Caco-2 (cell line): ENCODE measurements around the gene CCDC85C. TPM values are rescaled to one million over a fixed set of nuclear protein-coding genes. Genes with fewer than 3 reads are reported as not detected.

Source experiments
- BruUV-seq: library from RNA; stranded (reverse); fragments of 400-500 nt; replicated peaks from 2 replicates; lab custom pipeline; 2021; lab: Mats Ljungman, UMichigan
- CTCF ChIA-PET: fragments of 300-600 bp; sonication (Branson Sonifier 250); formaldehyde crosslinking; loops from one replicate; lab custom pipeline; 2022; ENCODE audit warnings: antibody characterized with exemption; lab: Charles Lee
- POLR2A ChIA-PET: fragments of 300-600 bp; sonication (Branson Sonifier 250); formaldehyde crosslinking; loops from one replicate; lab custom pipeline; 2022; ENCODE audit warnings: antibody characterized with exemption; lab: Charles Lee
- DNase-seq, 2 experiments: peaks; one replicate each; pipeline versions ENCODE4 v3.0.0 to v3.0.0-alpha.2; 2020 to 2022
- H3K27me3 ChIP-seq: replicated peaks from 2 replicates; pipeline ENCODE4 v1.6.0; 2011; ENCODE audit warnings: low read length; ENCODE audit not compliant: control insufficient read depth, insufficient read depth
- H3K36me3 ChIP-seq: 2 replicates; pipeline ENCODE4 v1.5.1; 2011; ENCODE audit warnings: low read length; ENCODE audit not compliant: control insufficient read depth, insufficient read depth
- H3K4me1 ChIP-seq: fragments of 250-450 bp; sonication (Bioruptor Pico); 2 replicates; pipeline ENCODE4 v1.5.1; 2020; ENCODE audit warnings: mild to moderate bottlenecking
- H3K4me3 ChIP-seq: 2 replicates; pipeline ENCODE4 v1.5.1; 2011; ENCODE audit warnings: low read depth, mild to moderate bottlenecking, control low read depth, low read length
- H3K9me3 ChIP-seq: fragments of 250-450 bp; sonication (Bioruptor Pico); 2 replicates; pipeline ENCODE4 v1.5.1; 2020; ENCODE audit warnings: mild to moderate bottlenecking, moderate library complexity
- H3K27ac Mint-ChIP-seq: one replicate; pipeline ENCODE4 v1.8.0; 2022; ENCODE audit warnings: mixed read lengths; ENCODE audit not compliant: unreplicated experiment
- H3K27me3 Mint-ChIP-seq: one replicate; pipeline ENCODE4 v1.8.0; 2022; ENCODE audit warnings: mixed read lengths; ENCODE audit not compliant: insufficient read depth, unreplicated experiment
- H3K36me3 Mint-ChIP-seq: one replicate; pipeline ENCODE4 v1.8.0; 2022; ENCODE audit warnings: mild to moderate bottlenecking, mixed read lengths; ENCODE audit not compliant: insufficient read depth, unreplicated experiment
- H3K4me1 Mint-ChIP-seq: one replicate; pipeline ENCODE4 v1.8.0; 2022; ENCODE audit warnings: low read depth, mixed read lengths; ENCODE audit not compliant: unreplicated experiment
- H3K4me3 Mint-ChIP-seq: one replicate; pipeline ENCODE4 v1.8.0; 2022; ENCODE audit warnings: mild to moderate bottlenecking, moderate library complexity, mixed read lengths; ENCODE audit not compliant: unreplicated experiment
- H3K9me3 Mint-ChIP-seq: one replicate; pipeline ENCODE4 v1.8.0; 2022; ENCODE audit warnings: mixed read lengths; ENCODE audit not compliant: unreplicated experiment
- CTCF ChIP-seq, 2 experiments: fragments of 200-600 bp in 1 of 2; IDR thresholded peaks; 1 replicate in 1 of 2; 2 replicates in 1 of 2; pipeline versions ENCODE4 v1.5.1 to v1.8.0; 2011 to 2022; ENCODE audit warnings: antibody characterized with exemption in 1 of 2, control low read depth in 1 of 2, inconsistent platforms in 1 of 2, low read depth in 1 of 2, low read length in 1 of 2, mild to moderate bottlenecking in 1 of 2, moderate library complexity in 1 of 2; ENCODE audit not compliant: insufficient read depth in 1 of 2, severe bottlenecking in 1 of 2, unreplicated experiment in 1 of 2
- intact Hi-C: fragments of 100-400 bp; cut with micrococcal nuclease; formaldehyde crosslinking; loops from one replicate; pipeline ENCODE4 v1.10.0; 2022; ENCODE audit not compliant: unreplicated experiment
- total RNA-seq: library from RNA; stranded (reverse); gene quantifications from 2 replicates; pipeline ENCODE4 v1.2.3, GENCODE V29; 2022

CCDC85C gene
- total RNA-seq, 1 experiment from 2014 or later: 76.2 TPM

- H3K27ac Mint-ChIP-seq: no peak overlapping the region
- H3K4me1 ChIP-seq: peaks cover 7% of the 10 kb centered on the region; the same call in 1 of the 2 replicates
- DNase-seq: no peak
- no peak overlapping the region for H3K4me3 ChIP-seq
- no peaks in the 10 kb centered on the region for H3K27me3 ChIP-seq
- peaks cover 17% of the 10 kb centered on the region for H3K36me3 Mint-ChIP-seq
- H3K4me3 Mint-ChIP-seq: no peak overlapping the region
- peaks cover 13% of the 10 kb centered on the region for H3K4me1 Mint-ChIP-seq
- no TSS peak for BruUV-seq
- no peaks in the 10 kb centered on the region for H3K36me3 ChIP-seq
- POLR2A ChIA-PET: no interaction called here
- no peaks in the 10 kb centered on the region for H3K9me3 Mint-ChIP-seq
- no peaks in the 10 kb centered on the region for H3K27me3 Mint-ChIP-seq
- no peak for TF ChIP-seq CTCF (IDR thresholded peaks at IDR 0.05; ENCODE audit: insufficient read depth in 1 of 2, low read depth in 1 of 2, low read length in 1 of 2, severe bottlenecking in 1 of 2, unreplicated experiment in 1 of 2)
- CTCF ChIA-PET: no interaction called here
- no peaks in the 10 kb centered on the region for H3K9me3 ChIP-seq
- intact Hi-C loops: no loop called here
Observed at GRCh38 chr14:99565383-99565782, 38.6 kb downstream of the CCDC85C start.

- H3K27me3 Mint-ChIP-seq: no peaks in the 10 kb centered on the region
- peaks cover 17% of the 10 kb centered on the region for H3K36me3 Mint-ChIP-seq
- CTCF ChIA-PET: interaction anchor here (0.7 kb wide), 1 partner anchor 15 kb away, joined by 4 read pairs; no protein-coding TSS in a partner anchor
Observed at GRCh38 chr14:99564926-99565259, 39.1 kb downstream of the CCDC85C start.

GRCh38 chr14:99564256-99564925 lies 39.6 kb downstream of the CCDC85C start:
- peaks cover 13% of the 10 kb centered on the region for H3K4me1 Mint-ChIP-seq
- ChIA-PET POLR2A (no interaction called here), CTCF (interaction anchor here (0.7 kb wide), 1 partner anchor 16 kb away, joined by 4 read pairs; no protein-coding TSS in a partner anchor)
- peaks cover 7% of the 10 kb centered on the region; the same call in 1 of the 2 replicates for H3K4me1 ChIP-seq
- no peaks in the 10 kb centered on the region for H3K27me3 ChIP-seq
- H3K36me3 ChIP-seq: no peaks in the 10 kb centered on the region
- H3K36me3 Mint-ChIP-seq: peaks cover 17% of the 10 kb centered on the region
- intact Hi-C loops: loop anchor here (5.0 kb wide), 1 partner anchor 38 kb away; the partner anchor contains the start of gene CCDC85C
- no peak for TF ChIP-seq CTCF (IDR thresholded peaks at IDR 0.05; ENCODE audit: insufficient read depth in 1 of 2, low read depth in 1 of 2, low read length in 1 of 2, severe bottlenecking in 1 of 2, unreplicated experiment in 1 of 2)
- H3K4me3 Mint-ChIP-seq: no peak overlapping the region
- no peaks in the 10 kb centered on the region for H3K27me3 Mint-ChIP-seq
- DNase-seq: no peak
- no peaks in the 10 kb centered on the region for H3K9me3 ChIP-seq
- no TSS peak for BruUV-seq
- no peak overlapping the region for H3K4me3 ChIP-seq
- H3K27ac Mint-ChIP-seq: no peak overlapping the region
- no peaks in the 10 kb centered on the region for H3K9me3 Mint-ChIP-seq

More at GRCh38 chr14:99564926-99565259, 39.1 kb downstream of the CCDC85C start:
- H3K27ac Mint-ChIP-seq: no peak overlapping the region
- BruUV-seq: no TSS peak
- POLR2A ChIA-PET: no interaction called here
- TF ChIP-seq CTCF (IDR thresholded peaks at IDR 0.05; ENCODE audit: insufficient read depth in 1 of 2, low read depth in 1 of 2, low read length in 1 of 2, severe bottlenecking in 1 of 2, unreplicated experiment in 1 of 2): no peak
- H3K9me3 Mint-ChIP-seq: no peaks in the 10 kb centered on the region
- Histone ChIP-seq H3K9me3 (no peaks in the 10 kb centered on the region), H3K27me3 (no peaks in the 10 kb centered on the region), H3K36me3 (no peaks in the 10 kb centered on the region), H3K4me1 (peaks cover 7% of the 10 kb centered on the region; the same call in 1 of the 2 replicates), H3K4me3 (no peak overlapping the region)
- no peak overlapping the region for H3K4me3 Mint-ChIP-seq
- intact Hi-C loops: loop anchor here (5.0 kb wide), 1 partner anchor 37 kb away; the partner anchor contains the start of gene CCDC85C
- H3K4me1 Mint-ChIP-seq: peaks cover 13% of the 10 kb centered on the region
- DNase-seq: no peak
